HG03378 (cell line): ENCODE data around the gene PTPN11.

Source experiments
- ATAC-seq: cut with Tn5 transposase; IDR thresholded peaks from one replicate; pipeline ENCODE4 v1.9.1; 2021; ENCODE audit warnings: mild to moderate bottlenecking, moderate library complexity; ENCODE audit not compliant: unreplicated experiment

PTPN11 gene

DNA sequence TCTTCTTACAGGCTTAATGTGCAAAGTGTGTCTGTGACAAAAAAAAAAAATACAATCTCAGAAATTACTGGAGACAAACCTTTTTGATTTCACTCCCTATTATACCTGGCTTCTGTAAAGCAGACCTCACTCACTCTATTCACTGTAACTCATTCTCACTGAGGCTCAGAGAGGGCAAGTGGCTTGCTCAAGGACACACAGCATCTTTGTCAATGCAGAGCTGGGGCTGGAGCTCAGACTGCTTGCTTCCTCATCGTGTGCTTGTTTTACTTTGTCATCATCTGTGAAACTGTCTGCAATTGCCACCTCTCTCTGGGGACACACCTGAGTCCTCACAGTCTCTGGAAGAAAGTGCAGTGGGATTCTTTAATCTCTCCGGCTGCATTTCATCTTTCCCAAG lies 120.0 kb downstream of the PTPN11 start:
- ATAC-seq, result no peak

DNA sequence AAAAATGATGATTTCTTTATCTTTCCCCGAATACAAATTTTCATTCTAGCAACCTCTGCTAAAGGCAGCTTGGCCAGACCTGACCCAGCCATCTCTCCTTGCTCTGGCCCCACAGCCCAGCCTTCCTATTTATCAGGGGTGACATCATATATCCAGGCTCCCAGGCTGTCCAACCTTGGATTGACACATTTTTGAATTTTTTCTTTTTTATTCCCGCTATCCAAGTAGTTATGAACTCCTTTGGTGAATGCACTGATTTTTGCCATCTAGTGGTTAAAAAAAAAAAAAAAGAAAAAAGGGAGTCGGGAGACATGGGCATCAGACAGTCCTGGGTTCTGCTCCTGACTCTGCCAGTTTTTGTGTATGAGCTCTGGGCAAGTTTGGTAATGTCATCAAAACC lies 120.5 kb downstream of the PTPN11 start:
- no peak for ATAC-seq

DNA sequence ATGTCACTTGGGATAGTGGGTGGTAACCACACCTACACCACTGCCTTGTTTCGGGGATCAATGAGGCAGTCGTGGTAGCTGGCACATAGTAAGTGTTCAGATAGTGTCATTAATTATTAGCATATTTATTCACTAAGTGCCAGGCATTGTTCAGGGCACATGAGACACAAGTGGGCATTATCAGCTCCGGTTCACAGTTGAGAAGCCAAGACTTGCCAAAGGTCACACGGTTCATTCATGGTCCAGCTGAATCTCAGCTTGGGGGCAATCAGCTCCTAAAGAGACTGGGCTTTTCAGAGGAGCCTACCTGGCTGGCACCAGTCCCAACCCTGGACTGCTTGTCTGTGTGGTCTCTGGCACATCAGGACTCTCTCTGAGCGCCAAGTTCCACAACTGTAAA lies 121.3 kb downstream of the PTPN11 start:
- no peak for ATAC-seq

DNA sequence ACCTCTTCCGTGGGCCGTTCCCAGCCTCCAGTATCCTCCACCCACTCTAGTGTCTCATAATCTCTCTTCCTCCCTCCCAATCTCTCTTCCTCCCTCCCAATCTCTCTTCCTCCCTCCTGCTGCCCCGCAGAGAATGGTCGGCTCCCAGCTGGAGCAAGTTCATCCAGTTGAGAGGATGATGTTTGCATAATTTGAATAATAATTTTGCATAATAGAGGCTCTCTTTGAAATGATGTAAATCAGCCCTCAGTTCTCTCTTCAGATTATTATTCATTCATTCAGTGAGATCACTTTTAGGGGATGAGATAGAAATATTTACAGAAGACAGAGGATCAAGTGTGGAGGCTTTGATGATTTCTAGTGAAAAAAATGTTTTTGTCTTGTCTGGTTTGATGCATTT lies 125.0 kb downstream of the PTPN11 start:
- ATAC-seq, result no peak

DNA sequence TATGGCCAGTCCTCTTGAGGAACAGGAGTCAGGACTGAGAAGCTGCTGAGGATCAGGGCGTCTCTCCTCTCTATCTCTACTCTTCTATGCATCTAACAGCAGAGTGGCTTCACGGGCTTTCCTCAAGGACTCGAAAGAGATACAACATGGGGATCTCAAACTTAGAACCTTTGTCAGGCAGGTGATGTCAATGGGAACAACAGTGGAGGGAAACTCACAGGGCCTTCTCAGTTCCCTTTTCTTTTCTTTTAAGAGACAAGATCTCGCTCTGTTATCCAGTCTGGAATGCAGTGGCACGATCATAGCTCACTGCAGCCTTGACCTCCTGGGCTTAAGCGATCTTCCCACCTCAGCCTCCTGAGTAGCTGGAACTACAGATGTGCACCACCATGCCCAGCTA lies 127.6 kb downstream of the PTPN11 start:
- no peak for ATAC-seq

DNA sequence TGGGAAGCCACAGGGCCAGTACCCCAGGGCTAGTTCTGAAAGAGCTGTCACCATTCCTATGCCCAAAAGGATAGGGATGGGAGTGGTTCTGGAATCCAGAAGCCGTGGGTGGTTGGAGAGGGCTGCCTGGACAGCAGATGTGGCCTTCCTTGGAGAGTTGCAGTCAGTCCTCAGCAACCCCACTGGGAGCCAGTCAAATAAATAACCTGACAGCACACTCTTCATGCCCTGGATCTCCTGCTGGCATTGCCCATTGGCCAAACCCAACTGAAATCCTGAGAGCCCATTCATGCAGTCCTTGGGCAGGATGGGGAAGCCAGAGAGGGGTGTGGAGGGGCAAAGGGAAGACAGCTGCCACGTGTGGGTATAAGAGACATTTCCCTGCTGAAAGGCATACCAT lies 128.2 kb downstream of the PTPN11 start:
- no peak for ATAC-seq

DNA sequence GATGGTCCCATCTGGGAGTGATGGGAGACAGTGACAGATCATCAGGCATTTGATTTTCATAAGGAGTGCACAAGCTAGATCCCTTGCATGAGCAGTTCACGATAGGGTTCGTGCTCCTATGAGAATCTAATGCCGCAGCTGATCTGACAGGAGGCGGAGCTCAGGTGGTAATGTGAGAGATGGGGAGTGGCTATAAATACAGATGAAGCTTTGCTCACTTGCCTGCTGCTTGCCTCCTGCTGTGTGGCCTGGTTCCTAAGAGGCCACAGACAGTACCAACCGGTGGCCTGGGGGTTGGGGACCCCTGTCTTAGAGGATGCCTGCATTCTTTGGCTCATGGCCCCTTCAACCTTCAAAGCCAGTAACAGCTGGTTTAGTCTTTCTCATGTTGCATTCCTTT lies 130.3 kb downstream of the PTPN11 start:
- ATAC-seq, result no peak

DNA sequence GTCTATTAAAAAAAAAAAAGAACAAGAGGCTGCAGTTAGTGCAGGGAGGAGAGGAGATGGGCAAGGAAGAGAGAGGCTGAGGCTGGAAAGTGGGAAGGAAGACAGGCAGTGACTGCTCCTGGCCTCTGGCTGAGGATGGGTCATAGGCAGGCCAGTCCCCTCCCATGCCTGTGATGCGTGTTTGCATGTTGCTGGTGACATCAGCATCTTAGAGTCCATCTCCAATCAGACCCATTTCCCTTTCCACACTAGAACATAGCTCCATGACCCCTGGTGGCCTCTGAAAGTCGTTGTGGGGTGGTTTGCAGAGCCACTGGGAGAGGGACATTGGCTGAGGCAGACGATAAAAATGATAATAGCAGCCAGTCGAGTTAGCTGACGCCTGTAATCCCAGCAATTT lies 132.9 kb downstream of the PTPN11 start:
- no peak for ATAC-seq

DNA sequence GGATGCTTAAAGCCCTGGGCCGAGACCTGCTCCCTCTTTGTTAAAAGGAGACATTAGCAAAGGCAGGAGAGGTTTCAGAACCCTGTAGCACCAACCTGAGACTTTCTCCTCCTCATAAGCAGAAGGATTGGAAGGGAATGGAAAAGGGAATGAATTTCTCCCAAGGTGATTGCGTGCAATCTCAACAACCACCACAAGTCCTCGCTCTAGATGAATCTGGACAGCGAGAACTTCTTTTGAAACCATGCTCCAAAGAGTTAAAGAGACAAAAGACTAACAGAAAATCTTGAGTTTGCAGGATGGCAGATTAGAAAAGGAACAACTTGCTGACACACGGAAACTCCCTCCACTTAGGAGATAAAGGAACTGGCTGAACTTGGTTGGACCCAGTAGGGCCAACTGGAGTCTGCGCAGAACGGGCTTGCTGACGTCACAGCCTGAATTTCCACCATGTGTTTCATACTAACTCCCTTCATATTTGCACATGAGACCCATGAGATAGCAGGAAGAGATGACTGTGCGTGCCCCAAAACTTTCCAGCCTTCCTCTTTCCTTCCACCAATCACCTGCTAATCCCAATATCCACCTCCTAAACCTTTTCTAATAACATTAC lies 137.0 kb downstream of the PTPN11 start:
- ATAC-seq, result no peak

DNA sequence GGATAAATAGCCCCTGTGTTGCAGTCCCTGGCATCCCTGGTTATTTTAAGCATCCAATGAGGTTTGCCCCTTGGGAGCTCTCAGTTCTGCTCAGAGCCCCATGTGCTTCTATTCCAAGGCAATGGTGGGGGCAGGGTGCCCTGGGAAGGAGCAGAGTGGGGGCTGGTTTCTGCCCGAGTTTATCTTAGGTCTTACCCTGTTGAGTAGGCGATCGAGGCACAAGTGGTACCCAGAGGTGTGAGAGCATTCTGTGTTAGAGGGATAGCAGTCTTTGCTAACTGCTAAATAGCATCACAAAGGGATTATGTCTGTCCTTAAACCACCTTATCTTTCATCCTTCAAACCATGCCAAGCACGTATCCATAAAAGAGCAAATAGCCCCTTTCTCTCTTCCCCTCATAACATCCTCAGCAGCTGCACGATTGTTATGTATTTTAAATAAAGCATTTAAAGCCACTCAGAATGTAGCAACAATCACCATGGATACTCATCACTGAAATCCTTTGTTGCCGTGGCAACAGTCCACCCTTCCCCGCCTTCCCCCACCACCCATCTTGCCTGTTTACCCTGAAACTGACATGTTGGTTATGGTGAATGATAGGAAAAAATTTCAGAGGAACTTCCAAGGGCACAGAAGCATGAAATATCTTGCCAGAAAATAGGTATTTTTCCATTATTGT lies 139.3 kb downstream of the PTPN11 start:
- ATAC-seq, result no peak
